HG03039 (cell line): ENCODE measurements around the gene PUM1.
"Not testable (repeated sequence)": the region's sequence is repeated elsewhere in the genome, so short reads cannot be mapped to it uniquely, and the experiment has no call there.

Experiments used
- ATAC-seq: cut with Tn5 transposase; IDR thresholded peaks from one replicate; pipeline ENCODE4 v1.9.1; 2021; ENCODE audit warnings: mild to moderate bottlenecking, moderate library complexity; ENCODE audit not compliant: unreplicated experiment

Gene PUM1

GRCh38 chr1:31065310-31066217, at the start of gene PUM1:
TSS of gene PUM1 (minus strand) at chr1:31065717. CDS start at chr1:31059566, 6,151 bp downstream.
- peak; percentile 89 for ATAC-seq

GRCh38 chr1:31112266-31112935, 46.9 kb upstream of the PUM1 start:
- ATAC-seq = no peak

GRCh38 chr1:31111290-31111951, 45.9 kb upstream of the PUM1 start:
- ATAC-seq = no peak

DNA sequence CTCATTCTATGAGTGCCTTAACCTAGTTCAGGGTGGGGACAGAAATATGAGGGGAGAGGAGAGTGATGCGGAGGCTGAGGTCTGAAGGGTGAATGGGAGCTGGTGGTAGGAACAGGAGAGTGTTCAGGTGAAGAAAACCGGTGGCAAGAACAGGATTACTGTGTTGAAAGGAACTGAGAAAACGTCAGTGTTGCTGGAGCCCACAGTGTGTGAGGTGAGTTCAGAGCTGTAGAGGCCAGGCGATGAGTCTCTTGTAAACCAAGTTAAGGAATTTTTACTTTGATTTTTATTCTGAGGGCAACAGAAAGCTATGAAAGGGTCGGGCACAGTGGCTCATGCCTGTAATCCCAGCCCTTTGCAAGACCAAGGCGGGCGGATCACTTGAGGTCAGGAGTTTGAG, 45.3 kb upstream of the PUM1 start:
- no peak for ATAC-seq

DNA sequence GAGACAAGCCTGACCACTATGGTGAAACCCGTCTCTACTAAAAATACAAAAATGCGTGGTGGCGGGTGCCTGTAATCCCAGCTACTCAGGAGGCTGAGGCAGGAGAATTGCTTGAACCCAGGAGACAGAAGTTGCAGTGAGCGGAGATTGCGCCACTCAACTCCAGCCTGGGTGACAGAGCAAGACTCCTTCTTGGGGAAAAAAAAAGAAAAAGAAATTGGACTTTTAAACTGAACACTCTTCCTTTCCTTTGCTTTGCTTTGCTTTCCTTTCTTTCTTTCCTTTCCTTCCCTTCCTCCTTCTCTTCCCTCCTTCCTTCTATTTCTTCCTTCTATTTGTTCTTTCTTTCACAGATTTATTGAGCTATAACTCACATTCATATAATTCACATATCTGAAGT, 43.3 kb upstream of the PUM1 start:
- ATAC-seq = no peak

DNA sequence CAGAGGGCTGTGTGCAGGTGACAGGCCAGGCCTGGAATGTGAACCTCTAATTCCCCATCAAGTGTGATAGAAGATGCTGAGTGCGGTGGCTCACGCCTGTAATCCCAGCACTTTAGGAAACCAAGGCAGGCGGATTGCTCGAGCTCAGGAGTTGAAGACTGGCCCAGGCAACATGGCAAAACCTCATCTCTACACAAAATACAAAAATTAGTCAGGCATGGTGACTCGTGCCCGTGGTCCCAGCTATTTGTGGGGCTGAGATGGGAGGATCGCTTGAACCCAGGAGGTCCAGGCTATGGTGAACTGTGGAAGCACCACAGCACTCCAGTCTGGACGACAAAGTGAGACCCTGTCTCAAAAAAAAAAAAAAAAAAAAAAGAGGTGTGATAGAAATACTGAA, 40.1 kb upstream of the PUM1 start:
- ATAC-seq = no peak

GRCh38 chr1:31102501-31102950, 37.0 kb upstream of the PUM1 start:
- no peak for ATAC-seq

- ATAC-seq = no peak
Measured at GRCh38 chr1:31101147-31101502, 35.6 kb upstream of the PUM1 start.

DNA sequence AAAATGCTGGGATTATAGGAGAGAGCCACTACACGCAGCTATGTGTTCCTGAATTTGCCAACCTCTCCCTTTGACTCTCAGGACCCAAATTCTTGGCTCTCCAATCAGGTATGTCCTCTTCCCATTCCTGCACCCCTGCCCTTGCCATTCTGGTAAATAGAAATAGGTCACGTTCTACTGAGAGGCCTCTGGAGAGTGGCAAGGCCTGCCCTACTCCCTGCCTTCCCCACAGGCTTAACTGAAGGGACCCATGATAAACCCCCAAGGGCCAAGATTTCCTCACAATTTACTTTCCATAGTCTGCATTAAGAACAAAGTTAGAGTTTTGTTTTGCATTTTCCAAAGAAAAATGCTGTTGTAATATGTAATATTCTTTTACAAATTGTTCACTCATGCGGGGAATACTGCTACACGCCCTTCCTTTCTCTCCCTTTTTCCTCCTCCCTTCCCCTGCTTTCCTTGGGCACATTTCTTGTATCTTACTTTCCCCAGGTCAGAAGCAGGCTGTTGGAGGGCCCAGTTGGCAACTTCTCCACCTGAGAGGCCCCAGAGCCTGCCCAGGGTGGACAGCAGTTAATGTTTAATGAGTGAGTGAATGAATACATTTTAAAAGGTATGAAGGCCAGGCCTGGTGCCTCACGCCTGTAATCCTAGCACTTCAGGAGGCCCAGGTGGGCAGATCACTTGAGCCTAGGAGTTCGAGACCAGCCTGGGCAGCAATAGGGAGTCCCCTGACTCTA, 33.9 kb upstream of the PUM1 start:
- ATAC-seq = no peak

GRCh38 chr1:31095985-31096384, 30.5 kb upstream of the PUM1 start:
- no peak for ATAC-seq

DNA sequence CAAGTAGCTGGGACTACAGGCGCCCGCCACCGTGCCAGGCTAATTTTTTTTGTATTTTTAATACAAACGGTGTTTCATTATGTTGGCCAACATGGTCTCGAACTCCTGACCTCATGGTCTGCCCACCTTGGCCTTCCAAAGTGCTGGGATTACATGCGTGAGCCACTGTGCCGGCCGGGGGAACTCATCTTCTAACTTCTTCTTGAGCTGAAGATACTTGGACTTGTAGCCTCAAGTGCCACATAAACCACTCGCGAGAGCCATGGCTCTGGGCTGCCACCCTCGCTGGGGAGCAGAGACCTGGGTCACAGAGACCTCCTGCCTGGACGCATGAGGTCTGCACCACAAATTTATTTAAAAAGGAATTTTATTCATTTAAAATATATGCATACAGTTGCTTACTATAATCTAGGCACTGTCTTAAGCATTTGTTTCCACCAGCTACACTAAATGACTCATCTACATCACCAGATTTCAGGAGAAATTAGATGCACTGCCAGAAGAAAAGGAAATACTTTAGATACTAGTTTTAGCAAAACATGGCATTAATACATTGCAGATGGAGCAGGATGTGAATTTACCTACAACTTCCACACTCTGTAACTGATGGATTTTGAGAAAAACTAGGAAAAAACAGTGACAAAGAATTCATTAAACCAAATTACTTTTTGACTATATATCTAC, 29.9 kb upstream of the PUM1 start:
- no peak for ATAC-seq

GRCh38 chr1:31088081-31088480, 22.6 kb upstream of the PUM1 start:
- not testable (repeated sequence) for ATAC-seq

GRCh38 chr1:31084782-31085569, 19.5 kb upstream of the PUM1 start:
- ATAC-seq = no peak

DNA sequence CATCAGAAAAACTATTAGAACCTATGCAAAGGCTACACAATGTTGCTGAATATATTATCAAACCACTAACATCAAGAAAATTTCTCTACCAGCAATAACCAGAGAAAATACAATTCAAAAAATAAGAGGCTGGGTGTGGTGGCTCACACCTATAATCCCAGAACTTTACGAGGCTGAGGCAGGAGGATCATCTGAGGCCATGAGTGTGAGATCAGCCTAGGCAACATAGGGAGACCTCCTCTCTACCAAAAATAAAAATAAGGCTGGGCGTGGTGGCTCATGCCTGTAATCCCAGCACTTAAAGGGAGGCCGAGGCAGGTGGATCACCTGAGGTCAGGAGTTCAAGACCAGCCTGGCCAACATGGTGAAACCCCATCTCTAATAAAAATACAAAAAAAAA, 16.9 kb upstream of the PUM1 start:
- ATAC-seq = no peak

DNA sequence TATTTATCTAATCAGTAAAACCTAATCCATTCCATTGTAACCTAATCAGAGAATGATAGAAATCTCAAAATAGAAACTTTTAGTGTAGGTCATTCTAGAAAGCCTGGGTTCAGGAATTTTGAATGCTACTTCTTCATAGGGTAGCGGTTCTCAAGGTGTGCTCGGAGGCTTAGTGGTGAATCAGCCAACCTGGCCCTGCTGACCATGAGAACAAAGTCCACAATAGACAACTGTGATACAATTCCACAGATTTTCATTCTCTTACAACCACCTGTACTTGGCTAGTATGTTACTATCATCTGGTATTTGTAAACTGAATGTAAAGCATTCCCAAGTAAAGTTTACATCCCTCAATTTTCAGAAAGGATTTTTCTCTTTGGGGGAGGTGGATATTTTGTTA, 7.5 kb upstream of the PUM1 start:
- no peak for ATAC-seq

DNA sequence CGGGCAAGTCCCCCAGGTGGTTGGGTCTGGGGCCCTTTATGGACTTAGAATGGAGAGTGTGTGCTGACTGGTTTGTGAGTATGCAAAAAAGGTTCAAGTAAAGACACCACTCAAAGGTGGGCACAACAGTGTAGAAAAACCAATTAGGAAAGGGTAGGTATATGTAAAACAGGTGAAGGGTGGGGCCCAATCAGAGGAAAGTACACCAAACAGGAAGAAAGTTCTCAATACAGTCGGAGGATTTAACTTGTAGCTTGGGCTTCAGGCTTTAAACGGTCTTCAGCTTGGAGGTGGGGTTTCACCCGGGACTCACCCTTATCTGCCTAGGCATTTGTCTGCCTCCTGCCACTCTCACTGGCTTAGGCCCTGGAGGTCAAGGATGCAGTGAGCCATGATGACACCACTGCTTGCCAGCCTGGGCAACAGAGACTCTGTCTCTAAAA, 6.8 kb upstream of the PUM1 start:
- no peak for ATAC-seq

- ATAC-seq = no peak
Measured at GRCh38 chr1:31069392-31069791, 3.9 kb upstream of the PUM1 start.

GRCh38 chr1:31064718-31065309, 703 bp downstream of the PUM1 start:
- no peak for ATAC-seq

DNA sequence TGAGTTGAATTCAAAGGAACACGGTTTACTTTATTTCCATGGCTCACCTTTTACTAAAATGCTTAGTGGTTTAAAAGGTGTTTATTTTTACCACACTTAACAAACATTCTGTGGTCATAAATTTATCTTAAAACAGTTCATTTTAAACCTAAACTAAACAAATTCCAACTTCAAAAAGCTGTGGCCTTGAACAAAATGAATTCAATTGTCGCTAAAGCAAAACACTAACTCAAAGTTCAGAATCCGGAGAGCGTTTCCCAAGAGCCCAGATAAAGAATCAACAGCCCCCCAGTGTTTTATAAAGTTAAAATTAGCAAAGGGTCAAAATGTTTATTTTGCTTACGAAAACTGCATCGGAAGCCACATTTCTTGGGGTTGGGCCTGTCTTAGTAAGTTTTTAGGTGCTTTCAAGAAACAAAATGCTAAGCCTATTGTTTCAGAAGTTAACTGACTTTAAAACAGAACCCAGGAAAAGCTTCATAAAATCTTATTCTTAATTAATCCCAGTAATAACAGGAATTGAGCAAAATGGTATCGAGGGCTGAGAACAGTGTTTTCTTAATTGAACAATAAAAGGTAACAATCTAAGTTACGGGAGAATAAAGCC, 1.3 kb downstream of the PUM1 start:
- no peak for ATAC-seq
